Stimulated activated naive CD4-positive, alpha-beta T cell (primary cell): Measurements from ENCODE around the gene MEIS2.

Experiments
- DNase-seq, 6 experiments: peaks; one replicate each; lab custom pipeline; 2025; lab: John Stamatoyannopoulos, UW

MEIS2 gene

GRCh38 chr15:36933255-36933990 lies 166.9 kb downstream of the MEIS2 start:
- DNase-seq = no peak

GRCh38 chr15:36932070-36932469 lies 168.3 kb downstream of the MEIS2 start:
- no peak for DNase-seq

- no peak for DNase-seq
Observed at GRCh38 chr15:36931434-36931833, 168.9 kb downstream of the MEIS2 start.

GRCh38 chr15:36926427-36926825 lies 173.9 kb downstream of the MEIS2 start:
- no peak for DNase-seq

GRCh38 chr15:36925653-36926426 lies 174.5 kb downstream of the MEIS2 start:
- no peak for DNase-seq

GRCh38 chr15:36925049-36925448 lies 175.3 kb downstream of the MEIS2 start:
- no peak for DNase-seq

- no peak for DNase-seq
Observed at GRCh38 chr15:36924034-36924433, 176.3 kb downstream of the MEIS2 start.

- no peak for DNase-seq
Observed at GRCh38 chr15:36921484-36922091, 178.8 kb downstream of the MEIS2 start.

GRCh38 chr15:36917411-36918267 lies 182.7 kb downstream of the MEIS2 start:
- no peak for DNase-seq

- no peak for DNase-seq
Observed at GRCh38 chr15:36914960-36915808, 185.2 kb downstream of the MEIS2 start.

GRCh38 chr15:36914466-36914865 lies 185.9 kb downstream of the MEIS2 start:
- DNase-seq = no peak

- DNase-seq = no peak
Observed at GRCh38 chr15:36912311-36912712, 188.0 kb downstream of the MEIS2 start.

GRCh38 chr15:36911322-36911944 lies 188.9 kb downstream of the MEIS2 start:
- DNase-seq = no peak

- no peak for DNase-seq
Observed at GRCh38 chr15:36908991-36909390, 191.4 kb downstream of the MEIS2 start.

- DNase-seq = no peak
Observed at GRCh38 chr15:36907295-36907694, 193.1 kb downstream of the MEIS2 start.

- DNase-seq = no peak
Observed at GRCh38 chr15:36905908-36906307, 194.4 kb downstream of the MEIS2 start.

- DNase-seq = no peak
Observed at GRCh38 chr15:36904715-36905114, 195.6 kb downstream of the MEIS2 start.

- no peak for DNase-seq
Observed at GRCh38 chr15:36903922-36904556, 196.3 kb downstream of the MEIS2 start.

- no peak for DNase-seq
Observed at GRCh38 chr15:36903195-36903594, 197.2 kb downstream of the MEIS2 start.

- DNase-seq = no peak
Observed at GRCh38 chr15:36901012-36901411, 199.3 kb downstream of the MEIS2 start.
